ENCODE measurements around the gene ZBTB20.

- TF ChIP-seq, protein P1, sequence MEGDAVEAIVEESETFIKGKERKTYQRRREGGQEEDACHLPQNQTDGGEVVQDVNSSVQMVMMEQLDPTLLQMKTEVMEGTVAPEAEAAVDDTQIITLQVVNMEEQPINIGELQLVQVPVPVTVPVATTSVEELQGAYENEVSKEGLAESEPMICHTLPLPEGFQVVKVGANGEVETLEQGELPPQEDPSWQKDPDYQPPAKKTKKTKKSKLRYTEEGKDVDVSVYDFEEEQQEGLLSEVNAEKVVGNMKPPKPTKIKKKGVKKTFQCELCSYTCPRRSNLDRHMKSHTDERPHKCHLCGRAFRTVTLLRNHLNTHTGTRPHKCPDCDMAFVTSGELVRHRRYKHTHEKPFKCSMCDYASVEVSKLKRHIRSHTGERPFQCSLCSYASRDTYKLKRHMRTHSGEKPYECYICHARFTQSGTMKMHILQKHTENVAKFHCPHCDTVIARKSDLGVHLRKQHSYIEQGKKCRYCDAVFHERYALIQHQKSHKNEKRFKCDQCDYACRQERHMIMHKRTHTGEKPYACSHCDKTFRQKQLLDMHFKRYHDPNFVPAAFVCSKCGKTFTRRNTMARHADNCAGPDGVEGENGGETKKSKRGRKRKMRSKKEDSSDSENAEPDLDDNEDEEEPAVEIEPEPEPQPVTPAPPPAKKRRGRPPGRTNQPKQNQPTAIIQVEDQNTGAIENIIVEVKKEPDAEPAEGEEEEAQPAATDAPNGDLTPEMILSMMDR (IDR thresholded peaks at IDR 0.05), result no peak
- TF ChIP-seq POLR2A (IDR thresholded peaks at IDR 0.05) (no peak), EP300 (IDR thresholded peaks at IDR 0.05) (no peak)
These were observed 213.7 kb downstream of the ZBTB20 start for GRCh38 chr3:114933407-114933806.
